Measurements from ENCODE around the gene TPK1. TPM values are rescaled to one million over a fixed set of nuclear protein-coding genes. Genes with fewer than 3 reads are reported as not detected.

TPK1 gene
- total and polyA plus RNA-seq, 12 donors: 2.9 to 10.8 (median 6.4) TPM

DNA sequence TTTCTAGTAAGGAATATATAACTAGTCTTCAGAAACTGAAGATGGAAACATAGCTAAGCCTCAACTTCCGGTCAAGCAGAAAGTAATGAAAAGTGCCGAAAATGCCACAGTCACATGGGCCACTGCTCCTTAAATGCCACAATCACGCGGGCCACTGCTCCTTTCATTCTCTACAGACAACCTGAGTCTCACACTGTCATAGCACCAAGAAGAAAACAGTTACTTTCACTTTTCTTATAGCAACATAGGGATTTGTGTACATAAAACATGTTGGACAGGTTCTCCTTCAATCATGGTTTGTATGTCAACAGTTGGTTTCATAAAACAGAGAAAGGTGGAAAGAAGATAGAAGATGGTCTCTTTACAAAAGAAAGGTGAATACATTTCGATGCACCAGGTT lies 383.8 kb downstream of the TPK1 start:
- Histone ChIP-seq H3K36me3 (peaks cover 0 to 5% (median 0%) of the 10 kb centered on the region in 9 donors), H3K9me3 (no peaks in the 10 kb centered on the region), H3K27me3 (no peaks in the 10 kb centered on the region), H3K27ac (no peak overlapping the region), H3K4me1 (no peaks in the 10 kb centered on the region), H3K4me3 (no peak overlapping the region)
- TF ChIP-seq, protein P1, sequence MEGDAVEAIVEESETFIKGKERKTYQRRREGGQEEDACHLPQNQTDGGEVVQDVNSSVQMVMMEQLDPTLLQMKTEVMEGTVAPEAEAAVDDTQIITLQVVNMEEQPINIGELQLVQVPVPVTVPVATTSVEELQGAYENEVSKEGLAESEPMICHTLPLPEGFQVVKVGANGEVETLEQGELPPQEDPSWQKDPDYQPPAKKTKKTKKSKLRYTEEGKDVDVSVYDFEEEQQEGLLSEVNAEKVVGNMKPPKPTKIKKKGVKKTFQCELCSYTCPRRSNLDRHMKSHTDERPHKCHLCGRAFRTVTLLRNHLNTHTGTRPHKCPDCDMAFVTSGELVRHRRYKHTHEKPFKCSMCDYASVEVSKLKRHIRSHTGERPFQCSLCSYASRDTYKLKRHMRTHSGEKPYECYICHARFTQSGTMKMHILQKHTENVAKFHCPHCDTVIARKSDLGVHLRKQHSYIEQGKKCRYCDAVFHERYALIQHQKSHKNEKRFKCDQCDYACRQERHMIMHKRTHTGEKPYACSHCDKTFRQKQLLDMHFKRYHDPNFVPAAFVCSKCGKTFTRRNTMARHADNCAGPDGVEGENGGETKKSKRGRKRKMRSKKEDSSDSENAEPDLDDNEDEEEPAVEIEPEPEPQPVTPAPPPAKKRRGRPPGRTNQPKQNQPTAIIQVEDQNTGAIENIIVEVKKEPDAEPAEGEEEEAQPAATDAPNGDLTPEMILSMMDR (IDR thresholded peaks at IDR 0.05): no peak
- 95 to 97% methylated on average over 5 of the region's 5 CpGs for WGBS, 2 donors
- intact Hi-C loops (cut with DNase I): no loop called here
- ATAC-seq: no peak
- DNase-seq: no peak

DNA sequence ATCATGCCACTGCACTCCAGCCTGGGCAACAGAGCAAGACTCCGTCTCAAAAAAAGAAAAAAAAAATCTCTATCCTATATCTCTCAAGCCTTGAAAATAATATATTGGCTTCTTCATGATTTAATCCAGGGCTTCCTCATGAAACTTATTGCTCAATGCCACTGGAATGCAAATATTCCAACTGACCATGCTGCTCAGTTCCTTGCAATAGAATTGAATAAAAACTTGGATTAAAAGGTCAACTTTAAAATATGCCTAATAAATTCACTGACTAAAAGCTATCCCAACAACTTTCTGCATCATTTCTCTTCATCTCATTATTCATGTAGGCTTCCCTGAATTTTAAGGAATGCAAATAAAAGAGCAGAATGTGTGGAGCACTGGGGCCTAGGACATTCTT lies 390.3 kb downstream of the TPK1 start:
- H3K36me3 ChIP-seq: no peaks in the 10 kb centered on the region
- H3K4me1 ChIP-seq: no peaks in the 10 kb centered on the region
- no peaks in the 10 kb centered on the region for H3K9me3 ChIP-seq
- H3K27me3 ChIP-seq: no peaks in the 10 kb centered on the region
- TF ChIP-seq, protein P1 (IDR thresholded peaks at IDR 0.05): no peak
- no peak overlapping the region for H3K4me3 ChIP-seq
- WGBS, 2 donors: 86% methylated on average over 1 of the region's 1 CpG
- ATAC-seq: no peak
- intact Hi-C loops (cut with DNase I): no loop called here
- H3K27ac ChIP-seq: no peak overlapping the region
- no peak for DNase-seq

DNA sequence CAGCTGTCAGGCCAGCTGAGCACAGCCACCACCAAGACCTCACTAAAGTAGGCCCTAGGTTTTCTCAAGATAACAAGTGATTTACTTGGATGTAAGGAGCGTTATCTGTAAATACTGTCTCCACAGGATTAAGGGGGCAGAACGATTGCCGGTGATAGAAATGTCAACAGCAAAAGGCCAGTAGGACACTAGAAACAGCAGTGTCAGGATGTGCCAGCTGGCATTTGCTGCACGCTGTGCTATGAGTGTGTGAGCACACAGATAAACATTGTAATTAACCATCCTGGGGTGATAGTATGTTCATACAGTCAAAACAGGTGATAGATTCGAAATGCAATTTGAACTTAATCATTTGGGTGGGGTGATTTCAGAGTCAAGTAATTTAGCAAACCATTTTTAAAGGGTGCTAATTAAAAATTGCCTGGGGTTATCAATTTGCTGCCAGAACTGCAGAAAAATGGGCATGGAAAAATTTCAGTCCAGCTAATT lies 396.1 kb downstream of the TPK1 start:
- ATAC-seq (no peak), DNase-seq (no peak)
- intact Hi-C loops (cut with DNase I): no loop called here
- Histone ChIP-seq H3K4me3 (no peak overlapping the region), H3K27ac (no peak overlapping the region), H3K36me3 (no peaks in the 10 kb centered on the region), H3K9me3 (no peaks in the 10 kb centered on the region), H3K4me1 (no peaks in the 10 kb centered on the region), H3K27me3 (no peaks in the 10 kb centered on the region)
- 11 to 15% methylated on average over 5 of the region's 5 CpGs for WGBS, 2 donors
- TF ChIP-seq, protein P1 (IDR thresholded peaks at IDR 0.05): no peak

DNA sequence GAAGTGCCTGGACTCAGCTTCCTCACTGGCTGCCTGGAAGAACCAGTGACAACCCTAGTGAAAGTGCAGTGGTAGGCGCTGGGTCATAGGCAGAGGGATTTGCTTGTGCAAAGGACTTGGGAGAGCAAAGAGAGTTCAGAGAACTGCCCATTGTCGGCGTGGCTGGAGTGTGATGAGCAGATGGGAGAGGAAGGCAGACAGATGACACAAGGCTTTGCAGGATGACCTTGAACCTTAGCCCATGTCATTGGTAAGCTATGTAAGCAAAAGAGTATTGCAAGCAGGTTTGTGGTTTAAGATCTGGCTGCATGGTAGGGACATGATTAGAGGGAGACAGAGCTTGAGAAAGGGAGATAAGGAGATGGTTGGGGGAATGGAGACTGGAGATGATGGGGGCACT lies 397.1 kb downstream of the TPK1 start:
- intact Hi-C loops (cut with DNase I): no loop called here
- no peak for ATAC-seq
- no peak for DNase-seq
- no peaks in the 10 kb centered on the region for H3K4me1 ChIP-seq
- H3K27me3 ChIP-seq: no peaks in the 10 kb centered on the region
- 87% methylated on average over 3 of the region's 3 CpGs for WGBS, 2 donors
- no peak overlapping the region for H3K4me3 ChIP-seq
- H3K27ac ChIP-seq: no peak overlapping the region
- H3K36me3 ChIP-seq: no peaks in the 10 kb centered on the region
- H3K9me3 ChIP-seq: no peaks in the 10 kb centered on the region
- TF ChIP-seq, protein P1 (IDR thresholded peaks at IDR 0.05): no peak

Data from heart right ventricle (tissue), 16 donors.